Fibroblast of upper back skin (primary cell): ENCODE measurements around the gene CTDSP1.
A peak's percentile ranks its signal among the peaks of the same experiment; 100 is the strongest.

ENCODE experiments used
- DNase-seq: peaks from one replicate; pipeline ENCODE4 v3.0.0-alpha.2; 2013

CTDSP1 gene

DNA sequence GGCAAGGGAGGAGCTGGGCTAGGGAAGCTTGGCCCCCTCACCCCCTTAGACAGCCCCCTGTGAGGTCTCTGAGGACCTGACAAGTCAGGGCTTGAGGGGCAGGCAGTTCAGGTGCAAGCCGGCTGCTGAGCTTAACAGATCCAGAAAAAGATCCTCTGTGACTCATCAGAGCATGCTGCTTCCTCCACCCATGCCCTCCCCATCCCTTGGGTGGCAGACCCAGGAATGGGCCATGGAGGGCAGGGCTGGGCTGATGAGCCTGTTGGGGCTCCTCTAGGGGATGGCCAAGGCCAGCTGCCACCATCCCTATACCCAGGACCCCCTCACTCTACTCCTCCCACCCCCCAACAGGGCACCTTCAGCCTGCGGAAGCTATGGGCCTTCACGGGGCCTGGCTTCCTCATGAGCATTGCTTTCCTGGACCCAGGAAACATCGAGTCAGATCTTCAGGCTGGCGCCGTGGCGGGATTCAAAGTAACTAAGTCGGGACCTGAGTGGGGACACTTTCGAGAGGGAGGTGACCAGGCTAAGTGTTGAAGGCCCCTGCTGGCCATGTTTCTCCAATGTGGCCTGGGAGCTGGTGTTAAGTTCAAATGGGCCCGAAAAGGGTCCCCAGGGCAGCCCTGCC, 15.7 kb upstream of the CTDSP1 start:
- no peak for DNase-seq

- DNase-seq: no peak
Measured at GRCh38 chr2:218384975-218385374, 14.7 kb upstream of the CTDSP1 start.

- DNase-seq: no peak
Measured at GRCh38 chr2:218386505-218387368, 12.9 kb upstream of the CTDSP1 start.

DNA sequence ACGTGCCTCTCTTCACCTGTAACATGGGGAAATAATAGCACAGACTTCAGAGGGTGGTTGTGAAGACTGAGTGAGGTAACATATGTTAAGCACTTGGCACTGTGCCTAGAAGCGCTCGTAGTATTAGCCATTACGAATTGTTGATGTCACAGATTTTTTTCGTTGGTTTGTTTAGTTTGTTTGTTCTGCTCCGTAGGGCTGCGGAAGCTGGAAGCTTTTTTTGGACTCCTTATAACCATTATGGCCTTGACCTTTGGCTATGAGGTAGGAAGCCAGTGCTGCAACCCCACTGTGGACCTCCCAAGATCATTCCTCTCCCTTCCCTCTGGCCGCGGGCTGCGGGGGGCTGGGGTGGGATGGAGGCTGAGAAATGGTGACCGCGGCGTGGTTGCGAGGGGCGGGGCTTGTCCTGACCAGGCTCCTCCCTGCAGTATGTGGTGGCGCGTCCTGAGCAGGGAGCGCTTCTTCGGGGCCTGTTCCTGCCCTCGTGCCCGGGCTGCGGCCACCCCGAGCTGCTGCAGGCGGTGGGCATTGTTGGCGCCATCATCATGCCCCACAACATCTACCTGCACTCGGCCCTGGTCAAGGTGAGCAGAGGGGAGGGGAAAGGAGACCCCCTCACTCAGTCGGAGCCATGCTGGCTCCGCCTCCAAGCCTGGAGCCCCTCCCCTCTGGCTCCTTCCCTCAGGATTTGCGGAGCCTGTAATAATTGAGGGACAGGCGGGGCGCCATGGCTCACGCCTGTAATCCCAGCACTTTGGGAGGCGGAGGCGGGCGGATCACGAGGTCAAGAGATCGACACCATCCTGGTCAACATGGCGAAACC, 12.1 kb upstream of the CTDSP1 start:
- peak; percentile 52 for DNase-seq

DNA sequence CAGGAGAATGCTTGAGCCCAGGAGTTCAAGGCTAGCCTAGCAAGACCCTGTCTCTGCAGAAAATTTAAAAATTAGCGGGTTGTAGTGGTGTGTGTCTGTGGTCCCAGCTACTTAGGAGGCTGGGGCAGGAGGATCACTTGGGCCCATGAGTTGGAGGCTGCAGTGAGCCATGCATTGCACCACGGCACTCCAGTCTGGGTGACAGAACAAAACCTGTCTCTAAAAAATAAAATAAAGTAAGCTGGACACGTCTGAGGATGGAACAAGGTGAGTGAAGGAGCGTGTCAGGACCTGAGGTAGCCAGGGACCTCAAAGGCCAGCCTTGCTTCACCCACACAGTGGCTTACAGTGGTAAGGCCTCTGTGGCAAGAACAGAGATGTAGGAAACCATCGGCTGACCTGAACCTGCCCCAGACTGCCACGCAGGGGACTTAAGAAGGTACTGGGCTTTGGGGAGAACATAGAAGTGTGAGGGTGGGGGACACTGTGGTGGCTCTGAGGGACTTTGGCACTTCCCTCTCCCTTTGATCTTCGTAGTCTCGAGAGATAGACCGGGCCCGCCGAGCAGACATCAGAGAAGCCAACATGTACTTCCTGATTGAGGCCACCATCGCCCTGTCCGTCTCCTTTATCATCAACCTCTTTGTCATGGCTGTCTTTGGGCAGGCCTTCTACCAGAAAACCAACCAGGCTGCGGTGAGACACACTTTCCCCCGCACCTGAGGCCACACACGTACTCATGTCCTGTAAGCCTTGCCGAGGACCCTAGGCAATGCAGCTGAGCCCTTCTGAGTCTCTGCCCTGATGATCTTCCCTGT, 10.1 kb upstream of the CTDSP1 start:
- no peak for DNase-seq

DNA sequence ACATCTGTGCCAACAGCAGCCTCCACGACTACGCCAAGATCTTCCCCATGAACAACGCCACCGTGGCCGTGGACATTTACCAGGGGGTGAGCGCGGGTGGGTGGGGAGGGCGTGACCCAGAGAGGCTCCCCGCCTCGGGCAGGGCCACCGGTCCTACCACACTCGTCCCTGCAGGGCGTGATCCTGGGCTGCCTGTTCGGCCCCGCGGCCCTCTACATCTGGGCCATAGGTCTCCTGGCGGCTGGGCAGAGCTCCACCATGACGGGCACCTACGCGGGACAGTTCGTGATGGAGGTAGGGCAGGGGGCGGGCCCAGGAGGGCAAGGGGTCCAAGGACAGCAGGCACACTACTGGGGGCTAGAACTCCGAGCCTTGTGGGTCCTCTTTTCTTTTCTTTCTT, 8.5 kb upstream of the CTDSP1 start:
- DNase-seq: no peak

DNA sequence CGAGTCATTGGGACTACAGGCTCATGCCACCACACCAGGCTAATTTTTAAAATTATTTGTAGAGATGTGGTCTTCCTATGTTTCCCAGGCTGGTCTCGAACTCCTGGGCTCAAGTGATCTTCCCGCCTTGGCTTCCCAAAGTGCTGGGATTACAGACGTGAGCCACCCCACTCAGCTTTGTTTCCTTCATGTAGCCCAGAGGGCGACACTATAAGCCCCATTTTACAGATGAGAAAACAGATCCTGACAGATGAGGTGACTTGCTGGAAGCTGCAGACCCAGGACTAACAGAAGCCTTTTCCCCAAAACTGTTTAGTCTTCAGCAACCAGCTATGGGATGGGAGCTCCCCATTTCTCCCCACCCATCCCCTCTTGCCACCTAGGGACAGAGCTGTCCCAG, 7.2 kb upstream of the CTDSP1 start:
- no peak for DNase-seq

DNA sequence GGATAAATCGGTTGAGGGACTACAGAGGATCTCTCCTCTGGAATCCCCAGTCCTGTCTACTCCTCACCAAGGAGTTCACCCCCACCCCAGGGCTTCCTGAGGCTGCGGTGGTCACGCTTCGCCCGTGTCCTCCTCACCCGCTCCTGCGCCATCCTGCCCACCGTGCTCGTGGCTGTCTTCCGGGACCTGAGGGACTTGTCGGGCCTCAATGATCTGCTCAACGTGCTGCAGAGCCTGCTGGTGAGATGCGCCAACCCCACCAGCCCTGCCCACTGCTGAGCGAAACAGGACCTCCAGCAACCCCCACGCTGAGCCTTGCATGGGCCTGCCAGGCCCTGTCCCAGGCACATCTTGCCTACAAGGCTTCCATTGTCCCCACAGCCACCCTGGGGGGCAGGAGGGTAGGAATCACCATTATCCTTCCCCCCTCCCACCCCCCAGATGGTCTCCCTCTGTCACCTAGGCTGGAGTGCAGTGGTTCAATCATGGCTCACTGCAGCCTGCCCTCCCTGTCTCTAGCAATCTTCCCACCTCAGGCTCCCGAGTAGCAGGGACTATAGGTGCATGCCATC, 6.7 kb upstream of the CTDSP1 start:
- no peak for DNase-seq

GRCh38 chr2:218393750-218394290, 5.8 kb upstream of the CTDSP1 start:
- DNase-seq: no peak

DNA sequence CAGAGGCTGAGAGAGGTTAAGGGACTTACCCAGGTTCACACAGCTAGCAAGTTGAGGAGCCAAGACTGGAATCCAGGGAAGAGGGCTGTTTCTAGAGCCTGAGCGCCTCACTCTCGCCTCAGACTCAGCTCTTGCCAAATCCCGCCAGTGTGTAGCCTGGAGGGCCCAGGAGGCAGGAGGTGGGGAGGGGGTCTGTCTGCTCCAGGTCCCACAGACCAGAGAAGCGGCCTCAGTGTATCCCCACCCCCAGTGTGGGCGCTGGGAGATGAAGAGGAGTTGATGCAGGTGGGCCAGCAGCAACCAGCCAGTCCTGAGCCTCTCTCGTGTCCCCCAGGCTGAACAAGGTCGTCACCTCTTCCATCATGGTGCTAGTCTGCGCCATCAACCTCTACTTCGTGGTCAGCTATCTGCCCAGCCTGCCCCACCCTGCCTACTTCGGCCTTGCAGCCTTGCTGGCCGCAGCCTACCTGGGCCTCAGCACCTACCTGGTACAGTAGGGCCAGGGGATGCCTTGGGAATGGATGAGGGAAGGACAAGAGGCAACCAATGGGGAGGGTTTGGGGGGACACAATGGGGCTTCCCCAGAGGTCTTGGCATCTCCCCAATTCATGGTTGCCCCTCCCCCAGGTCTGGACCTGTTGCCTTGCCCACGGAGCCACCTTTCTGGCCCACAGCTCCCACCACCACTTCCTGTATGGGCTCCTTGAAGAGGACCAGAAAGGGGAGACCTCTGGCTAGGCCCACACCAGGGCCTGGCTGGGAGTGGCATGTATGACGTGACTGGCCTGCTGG, 5.2 kb upstream of the CTDSP1 start:
- DNase-seq: no peak

DNA sequence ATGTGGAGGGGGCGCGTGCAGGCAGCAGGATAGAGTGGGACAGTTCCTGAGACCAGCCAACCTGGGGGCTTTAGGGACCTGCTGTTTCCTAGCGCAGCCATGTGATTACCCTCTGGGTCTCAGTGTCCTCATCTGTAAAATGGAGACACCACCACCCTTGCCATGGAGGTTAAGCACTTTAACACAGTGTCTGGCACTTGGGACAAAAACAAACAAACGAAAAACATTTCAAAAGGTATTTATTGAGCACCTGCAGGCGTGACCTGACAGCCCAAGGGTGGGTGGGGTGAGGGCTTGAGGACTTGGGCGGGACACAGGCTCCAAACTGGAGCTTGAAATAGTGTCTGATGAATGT, 4.6 kb upstream of the CTDSP1 start:
- no peak for DNase-seq

GRCh38 chr2:218395456-218395825, 4.2 kb upstream of the CTDSP1 start:
- no peak for DNase-seq

DNA sequence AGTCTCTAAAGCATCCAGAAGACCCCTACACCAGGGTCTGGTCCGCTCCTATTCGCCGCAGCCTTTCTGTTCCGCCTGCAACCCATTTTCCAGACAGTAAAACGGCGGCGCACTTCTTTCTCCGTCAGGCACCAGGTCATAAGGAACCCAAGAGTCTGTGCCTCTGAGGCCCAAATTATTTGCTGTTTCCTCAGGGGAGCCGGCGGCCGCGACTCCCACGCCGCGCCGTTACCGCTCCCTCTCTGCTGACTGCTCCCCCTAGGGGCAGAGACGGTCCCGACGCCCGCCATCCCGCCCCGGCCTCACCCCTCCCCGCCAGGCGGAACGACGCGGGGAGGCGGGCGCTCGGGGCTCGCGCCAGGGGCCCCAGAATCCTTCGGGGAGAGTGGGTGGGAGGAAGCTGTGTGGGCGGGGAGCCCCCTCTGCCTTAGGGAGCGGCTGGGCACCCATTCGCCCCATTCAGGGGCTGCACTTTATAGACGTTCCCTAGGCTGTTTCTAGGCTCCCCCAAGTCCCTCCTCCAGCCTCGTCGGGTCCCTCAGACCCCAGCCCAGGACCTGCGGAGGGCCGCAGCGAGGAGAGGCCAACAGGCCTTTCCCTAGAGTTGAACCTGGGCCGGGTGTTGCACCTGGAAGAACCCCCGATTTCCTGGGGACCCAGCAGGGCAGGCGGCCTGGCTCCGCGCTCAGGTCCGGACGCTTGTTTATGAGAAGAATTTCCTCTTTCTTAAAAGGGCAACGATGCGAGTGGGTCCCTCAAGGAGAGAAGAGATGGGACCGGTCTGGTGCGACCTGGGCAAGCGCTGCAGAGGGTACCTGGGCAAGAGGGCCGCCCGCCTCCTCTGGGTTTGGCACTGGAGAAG, 3.6 kb upstream of the CTDSP1 start:
- DNase-seq: peak; percentile 97

DNA sequence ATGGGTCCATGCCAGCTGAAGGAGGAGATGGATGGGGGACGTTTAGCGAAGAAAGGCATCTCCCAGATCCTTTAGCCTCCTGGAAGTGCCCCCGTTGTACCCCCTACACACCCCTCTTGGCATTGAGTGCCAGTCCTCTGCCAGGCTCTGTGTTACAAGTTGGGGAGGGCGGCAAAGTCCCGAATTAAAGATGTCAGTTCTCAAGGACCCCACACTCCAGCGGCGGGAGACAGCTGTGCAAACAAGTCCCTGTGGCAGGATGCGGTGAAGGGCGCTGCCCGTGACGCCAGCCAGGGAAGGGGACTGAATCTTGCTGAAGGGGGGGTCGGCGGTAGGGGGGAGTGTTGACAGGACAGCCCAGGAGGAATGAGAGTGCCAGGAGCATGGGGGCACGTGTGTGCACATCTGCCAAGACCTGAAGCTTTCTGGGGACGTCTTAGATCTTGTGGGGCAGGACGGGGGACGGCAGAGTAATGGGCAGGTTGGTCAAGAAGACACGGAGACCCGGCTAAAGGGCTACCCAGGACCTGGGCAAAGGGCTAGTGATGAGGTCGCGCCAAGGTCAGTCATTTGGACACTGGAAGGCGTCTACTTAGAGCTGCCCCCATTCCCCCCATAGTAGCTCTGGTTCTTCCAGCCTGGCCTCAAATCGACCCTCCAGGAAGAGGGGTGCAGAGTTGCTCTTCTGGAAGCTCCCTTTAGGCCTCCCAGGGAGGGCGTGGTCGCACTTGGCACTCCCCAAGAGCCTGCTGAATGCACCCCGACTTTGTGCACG, 2.8 kb upstream of the CTDSP1 start:
- DNase-seq: peak; percentile 56

DNA sequence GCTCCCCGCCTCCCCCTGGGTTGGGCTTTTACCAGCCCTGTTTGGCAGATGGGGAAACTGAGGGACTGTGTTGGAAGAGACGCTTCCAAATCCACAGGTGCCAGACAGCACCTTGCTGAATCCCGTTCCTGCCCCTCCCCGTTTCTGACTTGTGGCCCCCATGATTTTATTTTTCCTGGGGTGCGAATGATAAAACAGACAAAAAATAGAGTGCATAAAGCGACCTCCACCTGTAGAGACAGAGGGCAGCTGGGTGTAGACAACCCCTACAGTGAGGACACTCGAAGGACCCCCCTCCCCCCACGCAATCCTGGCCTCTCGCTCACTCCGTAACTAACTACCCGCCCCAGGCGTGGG, 2.2 kb upstream of the CTDSP1 start:
- no peak for DNase-seq

DNA sequence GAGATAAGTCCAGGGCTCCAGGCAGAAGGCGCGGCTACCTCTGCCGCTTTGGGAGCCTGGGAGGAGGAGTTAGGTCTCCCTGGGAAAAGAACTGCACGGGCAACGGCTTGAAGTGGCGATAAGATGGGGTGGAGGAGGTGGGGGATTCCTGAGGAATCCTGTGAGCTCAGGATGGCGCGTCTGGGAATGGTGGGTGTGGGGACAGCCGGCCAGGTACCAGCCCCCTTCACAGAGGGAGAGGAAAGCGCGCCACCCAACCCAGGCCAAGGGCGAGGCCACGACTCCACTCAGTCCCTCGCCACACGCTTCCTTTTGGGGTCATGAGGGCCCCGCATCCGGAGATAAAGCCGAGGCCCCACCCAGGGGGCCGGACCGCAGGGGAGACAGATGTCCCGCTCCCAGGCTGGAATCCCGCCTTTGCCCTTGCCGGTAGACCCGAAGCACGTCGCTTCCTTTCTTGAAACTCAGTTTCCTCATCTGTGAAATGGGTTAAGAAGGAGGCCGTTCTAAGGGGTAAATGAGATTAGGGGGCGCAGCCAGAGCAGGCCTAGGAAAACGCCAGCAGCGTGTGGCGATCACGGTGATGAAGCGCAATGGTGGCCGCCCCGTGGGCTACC, 1.7 kb upstream of the CTDSP1 start:
- peak; percentile 79 for DNase-seq

DNA sequence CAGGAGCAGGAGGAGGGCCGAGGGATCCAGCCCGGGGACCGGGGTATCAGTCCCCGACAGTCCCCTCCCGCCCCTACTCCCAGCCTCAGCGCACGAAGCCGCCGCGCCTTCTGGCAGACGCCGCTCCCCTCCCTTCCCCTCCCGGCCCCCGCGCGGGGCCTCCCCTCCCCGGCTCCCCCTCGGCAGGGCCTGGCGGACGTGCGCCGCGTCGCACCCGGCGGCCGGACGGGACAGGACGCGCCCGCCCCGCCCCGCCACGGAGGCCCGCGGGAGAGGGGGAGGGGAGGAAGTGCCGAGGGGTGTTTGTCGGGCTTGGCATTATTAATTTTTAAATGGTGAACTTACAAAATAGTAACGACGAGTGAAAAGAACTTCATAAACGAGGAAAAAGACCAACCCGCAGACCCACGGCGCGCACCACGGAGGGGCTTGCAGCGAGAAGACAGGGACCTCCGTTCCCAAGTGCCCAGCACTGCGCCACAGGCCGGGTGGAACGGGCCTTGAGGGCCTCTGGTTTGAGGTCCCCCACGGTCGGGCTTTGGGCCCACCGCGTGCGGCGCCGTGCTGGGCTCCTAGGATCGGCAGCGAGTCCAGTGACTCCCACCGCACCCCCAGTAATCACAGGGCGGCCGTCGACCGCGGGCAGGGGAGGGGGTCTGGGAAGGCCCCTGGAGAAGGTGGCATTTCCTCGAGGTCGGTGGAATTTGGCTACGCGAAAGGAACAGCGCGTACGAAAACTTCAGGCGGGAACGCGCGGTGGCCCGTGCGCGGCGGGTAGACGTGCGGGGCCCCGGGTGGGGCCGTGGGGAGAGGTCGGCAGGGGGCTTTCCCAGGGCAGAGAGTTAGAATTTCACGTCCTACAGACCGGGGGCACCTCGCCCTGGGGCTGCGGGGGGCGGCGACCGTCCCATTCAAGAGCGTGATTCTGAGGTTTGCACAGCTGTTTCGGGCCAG, 954 bp upstream of the CTDSP1 start:
- peak; percentile 77 for DNase-seq
